GM18499 (cell line): ENCODE measurements around the gene EXPH5.
A peak's percentile ranks its signal among the peaks of the same experiment; 100 is the strongest.
"Not testable (repeated sequence)": the region's sequence is repeated elsewhere in the genome, so short reads cannot be mapped to it uniquely, and the experiment has no call there.

Experiments used
- ATAC-seq: cut with Tn5 transposase; IDR thresholded peaks from one replicate; pipeline ENCODE4 v1.9.1; 2021; ENCODE audit warnings: moderate number of reproducible peaks; ENCODE audit not compliant: insufficient read depth, unreplicated experiment

EXPH5 gene

GRCh38 chr11:108593214-108593922 lies at the start of gene EXPH5:
TSS of gene EXPH5 (minus strand) at chr11:108593768. CDS start at chr11:108593536, 232 bp downstream.
- ATAC-seq, result peak; percentile 94

- ATAC-seq, result not testable (repeated sequence)
These were observed 48.2 kb upstream of the EXPH5 start for GRCh38 chr11:108641752-108642151.

- no peak for ATAC-seq
These were observed 45.6 kb upstream of the EXPH5 start for GRCh38 chr11:108639146-108639545.

GRCh38 chr11:108636222-108636621 lies 42.7 kb upstream of the EXPH5 start:
- ATAC-seq, result no peak

GRCh38 chr11:108635106-108635505 lies 41.5 kb upstream of the EXPH5 start:
- no peak for ATAC-seq

- no peak for ATAC-seq
These were observed 38.6 kb upstream of the EXPH5 start for GRCh38 chr11:108632041-108632704.

GRCh38 chr11:108629274-108629673 lies 35.7 kb upstream of the EXPH5 start:
- no peak for ATAC-seq

GRCh38 chr11:108628812-108629211 lies 35.2 kb upstream of the EXPH5 start:
- ATAC-seq, result no peak

GRCh38 chr11:108628326-108628725 lies 34.8 kb upstream of the EXPH5 start:
- no peak for ATAC-seq

- no peak for ATAC-seq
These were observed 30.8 kb upstream of the EXPH5 start for GRCh38 chr11:108624196-108624925.

- no peak for ATAC-seq
These were observed 28.8 kb upstream of the EXPH5 start for GRCh38 chr11:108622341-108622740.

- peak; percentile 82 for ATAC-seq
These were observed 27.6 kb upstream of the EXPH5 start for GRCh38 chr11:108620958-108621772.

GRCh38 chr11:108618529-108618928 lies 25.0 kb upstream of the EXPH5 start:
- no peak for ATAC-seq

GRCh38 chr11:108617055-108617454 lies 23.5 kb upstream of the EXPH5 start:
- ATAC-seq, result no peak

GRCh38 chr11:108616549-108616948 lies 23.0 kb upstream of the EXPH5 start:
- ATAC-seq, result no peak

- ATAC-seq, result no peak
These were observed 20.5 kb upstream of the EXPH5 start for GRCh38 chr11:108614086-108614485.

GRCh38 chr11:108609682-108610081 lies 16.1 kb upstream of the EXPH5 start:
- ATAC-seq, result no peak

- no peak for ATAC-seq
These were observed 15.0 kb upstream of the EXPH5 start for GRCh38 chr11:108608548-108608947.

- no peak for ATAC-seq
These were observed 13.1 kb upstream of the EXPH5 start for GRCh38 chr11:108606495-108607160.

GRCh38 chr11:108606070-108606469 lies 12.5 kb upstream of the EXPH5 start:
- ATAC-seq, result no peak
